C4-2B (cell line): Measurements from ENCODE around the gene ANKH.

Source experiments
- ZFX ChIP-seq: fragments of 450-650 bp; IDR thresholded peaks from 2 replicates; pipeline ENCODE4 v1.6.1; 2017
- TF ChIP-seq, protein P1 (sequence below): fragments of 450-650 bp; conservative IDR thresholded peaks from 2 replicates; pipeline ENCODE4 v1.5.1; 2017; ENCODE audit warnings: mild to moderate bottlenecking

DNA sequence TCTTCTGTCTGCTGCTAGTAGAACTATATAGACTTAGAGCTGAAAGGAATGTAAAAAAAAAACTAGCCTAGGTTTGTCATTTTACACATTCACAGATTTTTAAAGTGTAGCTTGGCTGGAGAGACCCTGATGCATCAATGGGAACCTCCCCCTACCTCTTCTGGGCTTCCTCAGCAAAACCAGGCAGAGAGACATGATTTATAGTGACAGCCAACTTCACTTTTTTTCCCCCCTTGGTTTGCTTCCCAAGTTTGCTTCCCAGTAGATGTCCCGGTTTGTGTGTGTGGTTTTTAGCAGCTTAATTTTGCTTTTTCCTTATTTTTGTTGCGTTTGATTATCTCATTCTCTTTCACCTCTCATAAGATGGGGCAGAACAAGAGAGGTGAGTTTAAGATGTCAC is 205.2 kb downstream of the ANKH start:
- TF ChIP-seq, protein P1, sequence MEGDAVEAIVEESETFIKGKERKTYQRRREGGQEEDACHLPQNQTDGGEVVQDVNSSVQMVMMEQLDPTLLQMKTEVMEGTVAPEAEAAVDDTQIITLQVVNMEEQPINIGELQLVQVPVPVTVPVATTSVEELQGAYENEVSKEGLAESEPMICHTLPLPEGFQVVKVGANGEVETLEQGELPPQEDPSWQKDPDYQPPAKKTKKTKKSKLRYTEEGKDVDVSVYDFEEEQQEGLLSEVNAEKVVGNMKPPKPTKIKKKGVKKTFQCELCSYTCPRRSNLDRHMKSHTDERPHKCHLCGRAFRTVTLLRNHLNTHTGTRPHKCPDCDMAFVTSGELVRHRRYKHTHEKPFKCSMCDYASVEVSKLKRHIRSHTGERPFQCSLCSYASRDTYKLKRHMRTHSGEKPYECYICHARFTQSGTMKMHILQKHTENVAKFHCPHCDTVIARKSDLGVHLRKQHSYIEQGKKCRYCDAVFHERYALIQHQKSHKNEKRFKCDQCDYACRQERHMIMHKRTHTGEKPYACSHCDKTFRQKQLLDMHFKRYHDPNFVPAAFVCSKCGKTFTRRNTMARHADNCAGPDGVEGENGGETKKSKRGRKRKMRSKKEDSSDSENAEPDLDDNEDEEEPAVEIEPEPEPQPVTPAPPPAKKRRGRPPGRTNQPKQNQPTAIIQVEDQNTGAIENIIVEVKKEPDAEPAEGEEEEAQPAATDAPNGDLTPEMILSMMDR: no peak
- no peak for TF ChIP-seq ZFX
